ACC112 (cell line): Measurements from ENCODE around the gene PPDPF.

Experiments used
- H2AFZ ChIP-seq: fragments of 200-600 bp; sonication (generic); one replicate; pipeline ENCODE4 v1.6.0; 2017; ENCODE audit warnings: antibody characterized with exemption, low read length; ENCODE audit not compliant: unreplicated experiment
- H3K27ac ChIP-seq: fragments of 200-600 bp; sonication (generic); 2 replicates; pipeline ENCODE4 v1.5.1; 2014; ENCODE audit warnings: low read depth, mild to moderate bottlenecking, antibody characterized with exemption, low read length, moderate library complexity
- H3K27me3 ChIP-seq: fragments of 200-600 bp; sonication (generic); 2 replicates; pipeline ENCODE4 v1.6.1; 2014; ENCODE audit warnings: mild to moderate bottlenecking, antibody characterized with exemption, low read length, moderate library complexity, mixed read lengths; ENCODE audit not compliant: insufficient read depth
- H3K36me3 ChIP-seq: fragments of 200-600 bp; sonication (generic); 2 replicates; pipeline ENCODE4 v1.6.1; 2016; ENCODE audit warnings: mild to moderate bottlenecking, antibody characterized with exemption, low read length, moderate library complexity, mixed read lengths; ENCODE audit not compliant: insufficient read depth
- H3K4me1 ChIP-seq: fragments of 200-600 bp; sonication (generic); one replicate; pipeline ENCODE4 v1.6.1; 2016; ENCODE audit warnings: low read length, mixed read lengths; ENCODE audit not compliant: insufficient read depth, unreplicated experiment, control insufficient read depth
- H3K4me3 ChIP-seq: fragments of 200-600 bp; sonication (generic); 2 replicates; pipeline ENCODE4 v1.5.1; 2014; ENCODE audit warnings: mild to moderate bottlenecking, low read depth, low read length
- H3K79me2 ChIP-seq: fragments of 200-600 bp; sonication (generic); one replicate; pipeline ENCODE4 v1.6.0; 2016; ENCODE audit warnings: low read length; ENCODE audit not compliant: control insufficient read depth, unreplicated experiment, insufficient read depth

PPDPF gene

DNA sequence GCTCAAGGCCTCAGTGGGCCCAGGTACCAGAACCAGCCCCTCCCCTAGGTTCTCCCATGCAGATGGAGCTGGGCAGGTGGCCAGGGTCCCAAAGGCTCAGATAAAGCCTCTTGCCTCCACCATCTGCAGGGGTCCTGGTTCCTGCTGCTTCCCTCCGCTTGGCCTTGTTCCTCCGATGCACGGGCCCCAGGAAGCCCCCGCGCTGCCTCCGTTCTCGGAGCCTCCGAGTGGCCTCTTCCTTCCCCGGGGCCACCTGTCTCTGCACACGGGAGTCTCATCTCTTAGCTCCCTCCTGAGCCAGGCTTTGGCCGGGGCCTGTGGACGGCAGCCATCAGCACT, 18.5 kb downstream of the PPDPF start:
- no peak overlapping the region for H3K4me3 ChIP-seq
- H3K79me2 ChIP-seq, result no peaks in the 10 kb centered on the region
- no peaks in the 10 kb centered on the region; the same call in 1 of the 2 replicates for H3K27me3 ChIP-seq

DNA sequence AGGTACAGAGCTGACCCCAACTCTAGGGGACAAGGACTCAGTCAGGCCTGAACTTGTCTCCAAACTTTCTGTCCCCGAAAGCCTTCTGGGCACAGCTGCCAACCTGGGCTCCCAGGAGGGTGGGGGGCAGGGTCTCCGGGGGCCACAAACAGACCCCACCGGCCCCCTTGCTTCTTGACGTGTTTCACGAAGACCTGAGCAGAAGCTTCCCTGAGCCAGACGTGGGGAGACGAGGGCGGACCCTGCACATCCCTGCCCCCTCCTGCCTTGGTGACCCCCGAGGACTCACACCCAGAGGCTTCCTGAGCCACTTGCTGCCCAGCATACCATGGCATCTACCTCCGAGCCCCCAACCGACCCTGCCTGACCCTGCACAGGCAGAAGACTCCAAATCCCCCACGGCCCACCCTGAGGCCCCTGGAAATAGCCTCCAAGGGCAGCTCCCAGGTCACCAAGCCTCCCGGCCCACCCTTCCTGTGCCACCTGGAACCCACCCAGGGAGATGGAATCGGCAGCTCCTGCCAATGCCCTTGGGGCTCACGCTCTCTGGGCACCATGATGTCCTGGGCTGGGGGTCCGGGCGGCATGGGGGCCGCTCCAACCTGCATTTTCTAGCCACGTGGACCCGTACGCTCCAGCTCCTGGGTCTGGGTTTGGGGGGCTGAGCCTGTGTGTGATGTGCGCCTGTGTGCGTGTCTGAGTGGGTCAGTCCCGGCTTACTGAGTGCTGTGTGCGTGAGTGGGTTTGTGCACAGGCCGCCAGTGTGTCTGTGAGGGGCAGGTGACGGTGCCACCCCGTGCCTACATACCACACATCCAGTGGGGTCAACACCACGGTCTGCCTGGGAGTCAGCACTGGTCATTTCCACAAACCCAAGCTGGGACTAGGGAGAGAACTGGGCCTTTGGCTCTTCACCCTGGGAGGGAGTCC, 19.1 kb downstream of the PPDPF start:
- Histone ChIP-seq H3K4me3 (no peak overlapping the region), H3K4me1 (peaks cover 15% of the 10 kb centered on the region)

More for the DNA sequence above, 18.5 kb downstream of the PPDPF start:
- Histone ChIP-seq H3K4me1 (peaks cover 15% of the 10 kb centered on the region), H3K36me3 (no peaks in the 10 kb centered on the region), H2AFZ (no peak overlapping the region), H3K27ac (no peak overlapping the region)

DNA sequence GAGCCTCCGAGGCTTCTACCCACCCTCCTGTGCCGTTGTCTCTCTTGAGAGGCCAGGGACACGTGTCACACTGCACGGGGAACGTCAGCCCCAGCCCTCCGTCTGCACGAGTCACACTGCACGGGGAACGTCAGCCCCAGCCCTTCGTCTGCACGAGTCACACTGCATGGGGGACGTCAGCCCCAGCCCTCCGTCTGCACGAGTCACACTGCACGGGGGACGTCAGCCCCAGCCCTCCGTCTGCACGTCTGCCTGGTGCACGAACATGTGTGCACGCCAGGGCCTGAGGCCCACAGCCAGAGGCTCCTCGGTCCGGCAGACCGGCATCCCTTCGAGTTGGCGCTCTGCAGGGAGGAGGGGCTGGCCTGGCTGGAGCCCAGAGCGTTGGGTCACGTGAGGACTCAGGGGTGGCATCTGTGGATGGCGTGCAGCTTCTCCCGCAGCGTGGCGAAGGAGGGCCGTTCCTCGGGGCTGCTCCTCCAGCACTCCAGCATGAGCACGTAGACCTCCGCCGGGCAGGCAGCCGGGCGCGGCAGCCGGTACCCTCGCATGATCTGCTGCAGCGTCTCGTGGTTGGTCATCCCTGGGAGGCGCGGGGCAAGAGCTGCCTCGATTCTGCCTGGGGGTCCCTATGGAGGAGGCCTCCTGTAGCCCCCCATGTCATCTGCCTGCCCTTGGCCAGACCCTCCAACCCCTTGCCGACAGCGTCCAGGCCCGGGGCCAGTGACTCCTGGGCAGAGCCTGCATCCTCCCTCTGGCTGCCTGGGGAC, 20.0 kb downstream of the PPDPF start:
- Histone ChIP-seq H3K27ac (no peak overlapping the region), H3K27me3 (no peaks in the 10 kb centered on the region), H3K36me3 (no peaks in the 10 kb centered on the region), H3K4me3 (no peak overlapping the region), H3K79me2 (no peaks in the 10 kb centered on the region), H2AFZ (no peak overlapping the region), H3K4me1 (peaks cover 15% of the 10 kb centered on the region)

More for the DNA sequence above, 19.1 kb downstream of the PPDPF start:
- no peak overlapping the region for H2AFZ ChIP-seq
- H3K36me3 ChIP-seq, result no peaks in the 10 kb centered on the region
- no peaks in the 10 kb centered on the region; the same call in 1 of the 2 replicates for H3K27me3 ChIP-seq
- no peaks in the 10 kb centered on the region for H3K79me2 ChIP-seq
- no peak overlapping the region for H3K27ac ChIP-seq

DNA sequence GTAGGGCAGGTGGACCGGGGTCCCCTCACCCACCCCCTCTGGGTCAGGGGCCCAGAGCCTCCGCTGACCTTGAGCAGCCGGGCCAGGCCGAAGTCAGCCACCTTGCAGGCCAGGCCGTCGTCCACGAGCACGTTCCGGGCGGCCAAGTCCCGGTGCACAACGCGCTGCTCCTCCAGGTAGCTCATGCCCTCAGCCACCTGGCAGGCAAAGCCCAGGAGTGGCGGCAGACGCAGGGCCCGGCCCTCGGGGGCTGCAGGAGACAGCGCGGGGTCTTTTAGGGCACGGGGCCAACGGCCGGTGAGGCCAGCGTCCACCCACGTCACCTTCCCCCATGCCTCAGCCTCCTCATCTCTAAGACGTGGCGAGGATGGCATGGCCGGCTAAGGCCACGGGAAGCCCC, 20.8 kb downstream of the PPDPF start:
- Histone ChIP-seq H3K4me3 (no peak overlapping the region), H3K36me3 (no peaks in the 10 kb centered on the region), H2AFZ (no peak overlapping the region), H3K27ac (no peak overlapping the region), H3K27me3 (no peaks in the 10 kb centered on the region), H3K4me1 (peaks cover 12% of the 10 kb centered on the region), H3K79me2 (no peaks in the 10 kb centered on the region)

DNA sequence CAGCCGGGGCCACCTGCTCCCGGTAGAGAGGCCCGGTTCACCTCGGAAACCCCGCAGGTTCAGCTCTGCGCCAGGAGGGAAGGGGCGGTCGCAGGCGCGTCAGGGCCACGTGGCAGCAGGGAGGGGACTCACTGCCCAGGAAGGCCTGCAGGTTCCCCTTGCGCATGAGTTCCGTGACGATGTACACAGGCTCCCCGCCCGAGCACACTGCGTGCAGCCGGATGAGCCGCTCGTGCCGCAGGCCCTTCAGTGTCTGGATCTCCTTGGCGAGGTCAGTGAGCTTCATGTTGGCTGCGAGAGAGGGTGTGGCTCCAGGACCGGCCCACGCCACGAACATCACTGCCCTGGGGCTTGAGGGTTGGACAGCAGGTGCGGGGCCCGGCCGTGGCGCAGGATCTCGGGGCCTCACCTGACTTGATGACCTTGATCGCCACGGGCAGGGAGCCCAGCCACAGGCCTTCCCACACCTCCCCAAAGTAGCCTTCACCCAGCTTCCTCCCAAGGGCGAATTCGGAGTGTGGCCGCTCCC, 21.5 kb downstream of the PPDPF start:
- no peak overlapping the region for H3K27ac ChIP-seq

DNA sequence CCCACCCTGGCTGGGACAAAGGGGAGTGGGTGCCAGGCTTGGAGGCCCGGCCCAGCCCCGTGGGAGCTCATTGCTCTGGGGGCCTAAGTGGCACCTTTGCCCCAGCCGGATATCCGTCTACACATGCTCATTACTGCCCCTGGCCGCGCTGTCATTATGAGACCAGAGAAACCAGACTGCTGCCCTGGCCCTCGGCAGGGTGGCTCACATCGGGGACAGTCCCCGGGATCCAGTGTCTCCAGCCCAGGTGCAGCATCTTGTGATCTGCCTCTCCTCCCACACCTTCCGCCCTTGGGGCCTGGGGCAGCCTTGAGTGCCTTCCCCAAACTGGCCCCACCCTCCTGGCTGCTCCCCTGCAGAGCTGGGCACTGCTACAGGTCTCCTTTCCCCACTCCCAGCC, 22.1 kb downstream of the PPDPF start:
- Histone ChIP-seq H3K27me3 (no peaks in the 10 kb centered on the region), H3K4me3 (no peak overlapping the region), H3K27ac (no peak overlapping the region), H2AFZ (no peak overlapping the region), H3K79me2 (no peaks in the 10 kb centered on the region), H3K4me1 (no peaks in the 10 kb centered on the region), H3K36me3 (no peaks in the 10 kb centered on the region)

More for the DNA sequence above, 21.5 kb downstream of the PPDPF start:
- Histone ChIP-seq H3K36me3 (no peaks in the 10 kb centered on the region), H2AFZ (no peak overlapping the region), H3K27me3 (no peaks in the 10 kb centered on the region), H3K4me1 (peaks cover 4% of the 10 kb centered on the region), H3K79me2 (no peaks in the 10 kb centered on the region), H3K4me3 (no peak overlapping the region)

DNA sequence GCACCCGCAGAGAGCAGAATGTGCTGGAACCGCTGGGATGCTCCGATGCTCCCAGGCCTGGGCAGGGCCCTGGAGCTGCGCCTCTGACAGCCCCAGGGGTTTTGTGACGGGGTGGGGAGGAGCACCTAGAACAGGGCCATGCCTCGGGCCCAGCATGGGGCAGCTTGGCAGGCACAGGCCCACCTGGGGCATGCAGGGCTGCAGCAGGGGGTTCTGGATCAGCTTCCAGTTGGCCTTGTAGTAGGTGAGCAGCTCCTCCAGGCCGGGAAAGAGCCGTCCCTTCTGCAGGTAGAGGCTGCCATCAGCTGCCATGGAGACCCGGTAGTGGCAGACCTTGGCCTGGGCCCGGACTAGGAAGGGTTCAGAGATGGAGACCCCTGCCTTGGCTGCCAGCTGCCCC, 22.6 kb downstream of the PPDPF start:
- Histone ChIP-seq H3K36me3 (no peaks in the 10 kb centered on the region), H3K4me1 (no peaks in the 10 kb centered on the region), H3K27me3 (no peaks in the 10 kb centered on the region), H2AFZ (no peak overlapping the region), H3K27ac (no peak overlapping the region), H3K4me3 (no peak overlapping the region), H3K79me2 (no peaks in the 10 kb centered on the region)

DNA sequence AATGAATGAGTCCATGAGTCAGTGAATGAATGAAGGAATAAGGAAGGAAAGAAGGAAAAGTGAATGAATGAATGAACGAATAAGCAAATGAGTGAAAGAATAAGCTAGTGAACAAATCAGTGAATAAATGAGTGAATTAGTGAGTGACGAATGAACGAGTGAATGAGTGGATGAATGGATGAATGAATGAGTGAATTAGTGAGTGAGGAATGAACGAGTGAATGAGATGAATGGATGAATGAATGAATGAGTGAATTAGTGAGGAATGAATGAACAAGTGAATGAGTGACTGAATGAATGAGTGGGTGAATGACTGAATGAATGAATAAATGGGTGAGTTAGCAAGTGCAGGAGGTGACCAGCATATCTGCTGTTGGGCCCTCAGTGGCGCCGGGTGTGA, 23.2 kb downstream of the PPDPF start:
- no peaks in the 10 kb centered on the region for H3K4me1 ChIP-seq
- H3K36me3 ChIP-seq, result no peaks in the 10 kb centered on the region
- H3K27me3 ChIP-seq, result no peaks in the 10 kb centered on the region
- H3K27ac ChIP-seq, result no peak overlapping the region
- no peak overlapping the region for H2AFZ ChIP-seq
- H3K4me3 ChIP-seq, result no peak overlapping the region
- H3K79me2 ChIP-seq, result no peaks in the 10 kb centered on the region

DNA sequence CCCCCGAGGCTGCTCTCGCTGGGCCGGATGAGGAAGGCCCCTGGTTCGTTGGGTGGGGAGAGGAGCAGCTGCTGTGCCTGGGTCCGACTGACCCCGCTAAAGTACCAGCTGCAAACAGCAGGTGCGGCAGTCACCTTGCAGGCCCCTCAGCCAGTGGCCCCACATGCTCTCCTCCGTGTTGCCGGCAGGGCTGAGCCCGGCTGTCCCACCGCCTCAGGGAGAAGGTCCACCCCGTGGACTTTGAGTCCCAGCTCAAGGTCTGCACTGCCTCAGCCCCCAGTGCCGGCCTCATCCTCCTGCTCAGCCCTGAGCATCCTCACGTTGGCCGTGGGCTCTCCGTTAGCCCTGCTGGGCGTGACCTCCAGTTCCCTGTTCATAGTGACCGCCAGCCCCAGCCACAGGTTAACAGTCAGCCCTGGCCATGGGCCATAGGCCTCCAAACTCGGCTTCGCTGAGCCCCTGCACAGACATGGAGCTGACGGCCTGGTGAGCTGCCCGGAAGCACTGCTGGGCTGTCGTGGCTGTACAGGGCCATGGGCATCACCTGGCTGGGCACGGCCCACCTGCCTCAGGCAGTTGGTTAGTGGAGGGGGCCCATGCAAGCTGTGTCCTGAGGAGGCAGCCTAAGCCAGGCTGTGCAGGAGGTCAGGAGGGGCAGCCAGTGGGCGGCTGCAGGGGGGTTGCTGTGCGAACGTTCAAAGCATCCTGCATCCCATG, 23.8 kb downstream of the PPDPF start:
- H3K79me2 ChIP-seq, result no peaks in the 10 kb centered on the region
- H3K4me3 ChIP-seq, result no peak overlapping the region
- no peak overlapping the region for H2AFZ ChIP-seq
- no peaks in the 10 kb centered on the region for H3K27me3 ChIP-seq
- H3K27ac ChIP-seq, result no peak overlapping the region
- H3K4me1 ChIP-seq, result no peaks in the 10 kb centered on the region
- no peaks in the 10 kb centered on the region for H3K36me3 ChIP-seq

DNA sequence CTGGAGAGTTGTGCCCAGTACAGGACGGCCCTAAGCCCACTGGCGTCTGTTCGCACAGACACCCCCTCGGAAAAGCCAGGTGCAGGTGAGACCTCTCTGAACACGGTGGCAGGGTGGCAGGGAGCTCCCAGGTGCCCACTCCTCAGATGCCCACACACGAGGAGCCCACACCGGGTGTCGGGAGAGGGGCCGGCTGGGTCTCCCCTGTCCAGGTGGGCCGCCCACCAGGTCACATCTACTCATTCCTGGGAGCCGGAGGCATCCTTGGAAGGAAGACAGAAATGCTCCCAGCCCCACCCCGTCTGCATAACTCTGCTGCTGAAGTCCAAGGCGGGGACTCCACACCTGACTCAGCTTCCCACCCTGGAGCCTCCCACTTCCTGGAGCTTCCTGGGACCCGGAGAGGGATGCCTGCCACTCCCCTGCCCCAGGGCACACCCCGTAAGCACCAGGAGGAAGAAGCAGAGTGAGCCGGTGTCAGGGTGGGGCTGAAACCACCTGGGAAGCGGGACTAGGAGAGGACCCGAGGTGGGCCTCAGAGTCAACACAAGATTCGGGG, 24.5 kb downstream of the PPDPF start:
- Histone ChIP-seq H3K4me1 (no peaks in the 10 kb centered on the region), H3K36me3 (no peaks in the 10 kb centered on the region), H3K4me3 (no peak overlapping the region), H3K27ac (no peak overlapping the region), H3K27me3 (no peaks in the 10 kb centered on the region), H2AFZ (no peak overlapping the region), H3K79me2 (no peaks in the 10 kb centered on the region)
